DMS 273 (cell line): Measurements from ENCODE around the gene CATSPERZ.

Source experiments
- DNase-seq: peaks from one replicate; lab custom pipeline; 2025; ENCODE audit not compliant: unreplicated experiment; lab: John Stamatoyannopoulos, UW

The CATSPERZ gene

GRCh38 chr11:64340671-64341335 lies 40.6 kb downstream of the CATSPERZ start:
- DNase-seq, result no peak

- no peak for DNase-seq
These were observed 41.3 kb downstream of the CATSPERZ start for GRCh38 chr11:64341429-64341828.

GRCh38 chr11:64341851-64342791 lies 42.0 kb downstream of the CATSPERZ start:
- peak; percentile 94 for DNase-seq

DNA sequence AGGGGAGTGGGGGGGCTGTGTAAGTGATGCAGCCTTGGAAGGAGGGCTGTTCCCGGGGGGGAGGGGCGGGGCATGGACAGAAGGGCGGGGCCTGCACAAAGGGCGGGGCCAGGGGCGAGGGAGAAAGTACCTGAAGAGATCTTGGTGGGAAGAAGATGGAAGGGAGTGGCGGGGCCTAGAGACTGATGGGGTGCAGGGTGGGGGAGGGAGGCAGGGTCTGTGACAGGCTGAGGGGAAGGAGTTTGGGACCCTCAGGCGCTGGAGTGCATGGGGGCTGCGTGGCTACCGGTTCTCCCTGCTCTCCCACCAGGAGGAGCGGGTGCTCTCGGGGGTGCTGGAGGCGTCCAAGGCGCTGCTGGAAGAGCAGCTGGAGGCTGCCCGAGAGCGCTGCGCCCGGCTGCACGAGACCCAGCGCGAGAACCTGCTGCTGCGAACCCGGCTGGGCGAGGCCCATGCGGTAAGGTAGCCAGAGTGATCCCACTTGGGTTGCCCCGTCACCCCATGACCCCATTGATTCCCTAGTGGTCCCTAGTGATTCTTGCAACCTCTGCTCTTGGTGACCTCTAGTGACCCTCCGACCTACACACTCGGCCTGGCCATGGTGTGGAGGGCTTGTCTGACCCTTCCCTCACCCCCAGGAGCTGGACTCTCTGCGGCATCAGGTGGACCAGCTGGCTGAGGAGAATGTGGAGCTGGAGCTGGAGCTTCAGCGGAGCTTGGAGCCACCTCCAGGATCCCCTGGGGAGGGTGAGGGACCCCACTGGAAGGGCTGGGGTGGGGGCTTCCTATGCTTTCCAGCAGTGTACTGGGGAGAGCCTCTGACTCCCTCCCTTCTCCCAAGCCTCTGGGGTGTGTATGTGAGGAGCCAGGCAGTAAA lies 42.9 kb downstream of the CATSPERZ start:
- DNase-seq, result peak; percentile 30

DNA sequence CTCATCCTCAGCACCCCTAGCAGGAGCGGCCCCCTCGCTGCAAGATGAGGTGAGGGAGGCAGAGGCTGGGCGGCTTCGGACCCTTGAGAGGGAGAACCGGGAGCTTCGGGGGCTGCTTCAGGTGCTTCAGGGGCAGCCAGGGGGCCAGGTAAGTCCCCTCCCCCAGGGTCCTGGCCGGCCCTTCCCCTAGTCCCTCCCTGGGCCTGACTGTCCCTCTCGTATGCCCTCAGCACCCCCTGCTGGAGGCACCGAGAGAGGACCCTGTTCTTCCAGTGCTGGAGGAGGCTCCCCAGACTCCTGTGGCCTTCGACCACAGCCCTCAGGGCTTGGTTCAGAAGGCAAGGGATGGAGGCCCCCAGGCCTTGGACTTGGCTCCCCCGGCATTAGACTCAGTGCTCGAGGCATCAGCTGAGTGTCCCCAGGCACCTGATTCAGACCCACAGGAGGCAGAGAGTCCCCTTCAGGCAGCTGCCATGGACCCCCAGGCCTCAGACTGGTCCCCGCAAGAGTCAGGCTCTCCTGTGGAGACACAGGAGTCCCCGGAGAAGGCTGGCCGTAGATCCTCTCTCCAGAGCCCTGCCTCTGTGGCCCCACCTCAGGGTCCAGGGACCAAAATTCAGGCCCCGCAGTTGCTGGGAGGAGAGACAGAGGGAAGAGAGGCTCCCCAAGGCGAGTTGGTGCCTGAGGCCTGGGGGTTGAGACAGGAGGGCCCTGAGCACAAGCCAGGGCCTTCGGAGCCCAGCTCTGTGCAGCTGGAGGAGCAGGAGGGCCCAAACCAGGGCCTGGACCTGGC lies 43.8 kb downstream of the CATSPERZ start:
- peak; percentile 57 for DNase-seq

DNA sequence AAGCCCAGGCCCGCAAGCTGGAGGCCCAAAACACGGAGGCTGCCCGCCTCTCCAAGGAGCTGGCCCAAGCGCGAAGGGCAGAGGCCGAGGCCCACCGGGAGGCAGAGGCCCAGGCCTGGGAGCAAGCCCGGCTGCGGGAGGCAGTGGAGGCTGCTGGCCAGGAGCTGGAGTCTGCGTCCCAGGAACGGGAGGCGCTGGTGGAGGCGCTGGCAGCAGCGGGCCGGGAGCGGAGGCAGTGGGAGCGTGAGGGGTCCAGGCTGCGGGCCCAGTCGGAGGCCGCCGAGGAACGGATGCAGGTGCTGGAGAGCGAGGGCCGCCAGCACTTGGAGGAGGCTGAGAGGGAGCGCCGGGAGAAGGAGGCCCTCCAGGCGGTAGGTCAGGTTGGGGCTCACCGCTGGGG lies 44.6 kb downstream of the CATSPERZ start:
- no peak for DNase-seq

- no peak for DNase-seq
These were observed 47.2 kb downstream of the CATSPERZ start for GRCh38 chr11:64347193-64347867.

DNA sequence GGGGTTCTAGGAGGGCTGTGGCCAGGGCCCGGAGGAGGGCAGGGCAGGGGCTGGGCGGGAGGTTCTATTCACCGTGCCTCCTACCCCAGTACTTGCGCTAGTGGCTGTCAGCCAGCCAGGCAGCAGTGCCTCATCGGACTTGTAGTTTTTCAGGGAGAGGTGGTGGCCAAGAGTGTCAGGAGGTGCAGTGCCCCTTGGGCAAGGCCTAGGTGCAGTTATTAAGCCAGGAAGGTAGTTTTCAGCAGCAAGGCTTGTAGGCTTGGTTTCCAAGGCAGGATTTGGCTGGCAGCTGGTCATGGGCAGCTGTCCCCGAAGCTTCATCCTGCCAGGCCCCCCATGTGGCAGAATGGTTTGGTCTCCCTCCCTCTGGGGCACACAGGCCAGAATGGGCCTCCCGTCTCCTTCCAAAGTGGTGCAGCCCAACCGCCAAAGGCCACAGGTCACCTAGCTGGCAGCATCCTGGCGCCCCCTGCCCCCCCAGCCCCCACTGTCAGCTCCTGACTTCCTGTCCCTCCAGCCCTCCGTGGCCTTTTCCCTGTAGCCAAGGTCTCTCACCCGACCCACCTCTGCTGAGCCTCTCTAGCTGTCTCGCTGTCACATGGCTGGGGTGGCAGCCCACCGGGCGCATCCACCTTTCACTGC lies 48.3 kb downstream of the CATSPERZ start:
- peak; percentile 76 for DNase-seq

DNA sequence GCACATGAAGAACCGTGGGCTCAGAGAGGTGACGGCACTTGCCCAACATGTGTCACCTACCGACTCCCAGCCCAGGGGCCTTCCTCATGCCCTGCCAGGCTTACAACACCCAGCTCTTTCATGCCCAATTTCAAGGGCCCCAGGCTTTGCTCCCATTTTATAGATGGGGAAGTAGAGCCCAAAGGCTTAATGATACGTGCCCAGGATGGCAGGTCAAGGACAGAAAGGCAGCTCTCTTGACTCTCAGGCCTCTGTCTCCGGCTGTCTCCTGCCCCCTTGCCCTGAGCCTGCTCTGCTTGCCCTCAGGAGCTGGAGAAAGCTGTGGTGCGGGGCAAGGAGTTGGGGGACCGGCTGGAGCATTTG lies 48.8 kb downstream of the CATSPERZ start:
- DNase-seq, result no peak

GRCh38 chr11:64349404-64349803 lies 49.2 kb downstream of the CATSPERZ start:
- no peak for DNase-seq

DNA sequence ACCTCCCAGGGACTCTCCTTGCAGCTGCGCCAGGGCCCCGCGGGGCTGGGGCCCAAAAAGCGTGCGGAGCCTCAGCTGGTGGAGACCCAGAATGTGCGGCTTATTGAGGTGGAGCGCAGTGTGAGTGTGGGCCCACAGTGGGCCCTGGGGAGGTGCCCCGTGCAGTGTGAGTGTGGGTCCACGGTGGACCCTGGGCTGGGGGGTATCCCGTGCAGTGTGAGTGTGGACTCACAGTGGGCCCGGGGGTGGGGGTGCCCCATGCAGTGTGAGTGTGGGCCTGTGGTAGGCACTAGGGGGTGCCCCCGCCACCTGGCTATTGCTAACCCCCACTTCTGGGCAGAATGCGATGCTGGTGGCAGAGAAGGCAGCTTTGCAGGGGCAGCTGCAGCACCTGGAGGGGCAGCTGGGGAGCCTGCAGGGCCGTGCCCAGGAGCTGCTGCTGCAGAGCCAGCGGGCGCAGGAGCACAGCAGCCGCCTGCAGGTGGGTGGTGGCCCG lies 51.0 kb downstream of the CATSPERZ start:
- no peak for DNase-seq

GRCh38 chr11:64352099-64352994 lies 52.2 kb downstream of the CATSPERZ start:
- no peak for DNase-seq

DNA sequence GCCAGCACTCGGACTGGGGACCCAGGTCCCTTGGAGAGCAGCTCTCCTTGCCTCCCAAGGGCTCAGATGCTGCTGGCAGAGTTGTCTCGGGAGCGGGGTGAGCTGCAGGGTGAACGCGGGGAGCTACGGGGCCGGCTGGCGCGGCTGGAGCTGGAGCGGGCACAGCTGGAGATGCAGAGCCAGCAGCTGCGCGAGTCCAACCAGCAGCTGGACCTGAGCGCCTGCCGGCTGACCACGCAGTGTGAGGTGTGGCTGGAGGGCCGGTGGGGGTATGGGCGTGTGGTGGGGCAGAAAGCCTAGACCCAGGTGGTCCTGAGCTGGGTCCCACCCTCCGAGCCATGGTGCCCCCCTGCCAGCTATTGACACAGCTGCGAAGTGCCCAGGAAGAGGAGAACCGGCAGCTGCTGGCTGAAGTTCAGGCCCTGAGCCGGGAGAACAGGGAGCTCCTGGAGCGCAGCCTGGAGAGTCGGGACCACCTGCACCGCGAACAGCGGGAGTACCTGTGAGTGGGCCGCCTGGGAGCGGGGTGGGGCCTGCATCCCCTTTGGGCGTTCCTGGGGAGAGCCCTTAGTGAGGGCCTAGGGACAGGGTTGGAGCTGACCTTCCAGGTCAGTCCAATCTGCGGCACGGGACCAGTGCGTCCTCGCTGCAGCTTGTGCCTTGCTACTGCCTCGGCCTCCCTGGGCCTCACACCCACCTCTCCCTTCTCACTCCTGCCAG lies 53.0 kb downstream of the CATSPERZ start:
- DNase-seq, result peak; percentile 31

GRCh38 chr11:64353715-64354506 lies 53.8 kb downstream of the CATSPERZ start:
- DNase-seq, result no peak
